Ascending aorta (tissue), 2 donors: Measurements from ENCODE around the gene COMMD4. TPM values are rescaled to one million over a fixed set of nuclear protein-coding genes. Genes with fewer than 3 reads are reported as not detected.

Experiments used
- DNase-seq, 2 donors: peaks; one replicate each; pipeline ENCODE4 v3.0.0-alpha.2; 2019; ENCODE audit warnings: low spot score in 2 of 2
- H3K27ac ChIP-seq, 2 donors: fragments of 200-600 bp; sonication (generic); one replicate each; pipeline ENCODE4 v1.5.1; 2016 to 2017; ENCODE audit warnings: mild to moderate bottlenecking in 1 of 2
- H3K27me3 ChIP-seq: fragments of 200-600 bp; sonication (generic); one replicate; pipeline ENCODE4 v1.5.1; 2017
- H3K36me3 ChIP-seq, 2 donors: fragments of 200-600 bp; sonication (generic); one replicate each; pipeline ENCODE4 v1.5.1; 2016
- H3K4me1 ChIP-seq, 2 donors: fragments of 200-600 bp; sonication (generic); one replicate each; pipeline ENCODE4 v1.5.1; 2016 to 2017; ENCODE audit warnings: mild to moderate bottlenecking in 1 of 2
- H3K4me3 ChIP-seq, 2 donors: fragments of 200-600 bp; sonication (generic); one replicate each; pipeline ENCODE4 v1.5.1; 2016 to 2017; ENCODE audit warnings: mild to moderate bottlenecking in 1 of 2
- H3K9me3 ChIP-seq, 2 donors: fragments of 200-600 bp; sonication (generic); one replicate each; pipeline ENCODE4 v1.5.1; 2016
- intact Hi-C: fragments of 100-400 bp; cut with DNase I; formaldehyde crosslinking; loops from one replicate; pipeline ENCODE4 v1.15.1; 2023
- total RNA-seq: library from RNA; depleted of rRNA; stranded (reverse); fragments of >200 nt; gene quantifications from one replicate; pipeline ENCODE4 v1.1.0, GENCODE V29; 2016
- TF ChIP-seq, protein P1 (sequence below), 3 experiments: fragments of 200-600 bp in 2 of 3; fragments of 450-650 bp in 1 of 3; sonication (generic) in 2 of 3; IDR thresholded peaks; one replicate each; pipeline ENCODE4 v1.5.1; 2016 to 2019; ENCODE audit warnings: antibody characterized with exemption in 3 of 3, mild to moderate bottlenecking in 1 of 3, moderate library complexity in 1 of 3

Gene COMMD4
- total RNA-seq, 1 donor from 2014 or later = 54.8 TPM

GRCh38 chr15:75360856-75361255, 25.0 kb downstream of the COMMD4 start:
- no peaks in the 10 kb centered on the region for H3K27me3 ChIP-seq
- H3K36me3 ChIP-seq = peaks cover 69 to 97% of the 10 kb centered on the region in 2 donors
- intact Hi-C loops = loop anchor here (10.0 kb wide), 1 partner anchor 336 kb away; the partner anchor contains the start of gene PPCDC
- no peak overlapping the region for H3K4me3 ChIP-seq
- H3K4me1 ChIP-seq = no peaks in the 10 kb centered on the region
- H3K27ac ChIP-seq = no peak overlapping the region
- DNase-seq = no peak
- H3K9me3 ChIP-seq = no peaks in the 10 kb centered on the region
- TF ChIP-seq, protein P1, sequence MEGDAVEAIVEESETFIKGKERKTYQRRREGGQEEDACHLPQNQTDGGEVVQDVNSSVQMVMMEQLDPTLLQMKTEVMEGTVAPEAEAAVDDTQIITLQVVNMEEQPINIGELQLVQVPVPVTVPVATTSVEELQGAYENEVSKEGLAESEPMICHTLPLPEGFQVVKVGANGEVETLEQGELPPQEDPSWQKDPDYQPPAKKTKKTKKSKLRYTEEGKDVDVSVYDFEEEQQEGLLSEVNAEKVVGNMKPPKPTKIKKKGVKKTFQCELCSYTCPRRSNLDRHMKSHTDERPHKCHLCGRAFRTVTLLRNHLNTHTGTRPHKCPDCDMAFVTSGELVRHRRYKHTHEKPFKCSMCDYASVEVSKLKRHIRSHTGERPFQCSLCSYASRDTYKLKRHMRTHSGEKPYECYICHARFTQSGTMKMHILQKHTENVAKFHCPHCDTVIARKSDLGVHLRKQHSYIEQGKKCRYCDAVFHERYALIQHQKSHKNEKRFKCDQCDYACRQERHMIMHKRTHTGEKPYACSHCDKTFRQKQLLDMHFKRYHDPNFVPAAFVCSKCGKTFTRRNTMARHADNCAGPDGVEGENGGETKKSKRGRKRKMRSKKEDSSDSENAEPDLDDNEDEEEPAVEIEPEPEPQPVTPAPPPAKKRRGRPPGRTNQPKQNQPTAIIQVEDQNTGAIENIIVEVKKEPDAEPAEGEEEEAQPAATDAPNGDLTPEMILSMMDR (IDR thresholded peaks at IDR 0.05) = no peak

DNA sequence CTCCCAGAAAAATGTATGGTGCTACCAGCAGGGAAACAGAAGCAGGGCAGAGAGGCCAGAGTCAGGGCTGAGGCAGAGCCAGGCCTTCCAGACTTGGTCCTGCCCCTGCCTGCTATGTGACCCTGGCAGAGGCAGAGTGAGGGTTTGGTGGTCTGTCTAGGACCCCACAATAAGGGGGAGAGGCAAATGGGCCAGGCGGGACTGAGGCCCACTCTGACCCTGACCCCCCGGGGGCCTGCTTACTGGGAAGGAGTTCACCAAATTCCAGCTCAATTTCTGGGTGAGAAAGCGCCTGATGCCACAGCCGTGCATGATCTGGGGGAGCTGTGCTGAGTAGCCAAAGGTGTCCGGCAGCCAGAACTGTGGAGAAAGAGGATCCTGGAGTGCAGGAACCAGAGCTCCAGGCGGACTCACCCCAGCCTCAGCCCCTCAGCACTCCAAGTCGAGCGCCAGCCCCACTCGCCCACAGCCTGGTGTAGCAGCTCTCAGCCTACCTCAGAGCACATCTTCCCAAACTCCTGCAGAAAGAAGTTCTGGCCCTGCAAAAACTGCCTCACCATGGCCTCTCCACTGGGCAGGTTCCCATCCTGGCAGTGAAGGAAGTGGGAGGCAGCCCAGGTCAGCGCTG, 25.6 kb downstream of the COMMD4 start:
- Histone ChIP-seq H3K36me3 (peaks cover 70 to 97% of the 10 kb centered on the region in 2 donors), H3K27me3 (no peaks in the 10 kb centered on the region), H3K4me1 (no peaks in the 10 kb centered on the region), H3K9me3 (no peaks in the 10 kb centered on the region), H3K27ac (no peak overlapping the region), H3K4me3 (no peak overlapping the region)
- TF ChIP-seq, protein P1 (IDR thresholded peaks at IDR 0.05) = no peak
- intact Hi-C loops = loop anchor here (10.0 kb wide), 1 partner anchor 337 kb away; the partner anchor contains the start of gene PPCDC
- no peak for DNase-seq

GRCh38 chr15:75361989-75362641, 26.3 kb downstream of the COMMD4 start:
- intact Hi-C loops = loop anchor here (10.0 kb wide), 1 partner anchor 337 kb away; the partner anchor contains the start of gene PPCDC
- TF ChIP-seq, protein P1 (IDR thresholded peaks at IDR 0.05) = no peak

GRCh38 chr15:75362642-75363249, 26.9 kb downstream of the COMMD4 start:
- DNase-seq = no peak
- Histone ChIP-seq H3K4me3 (no peak overlapping the region), H3K9me3 (no peaks in the 10 kb centered on the region), H3K4me1 (peaks cover 3 to 5% of the 10 kb centered on the region in 2 donors), H3K27me3 (no peaks in the 10 kb centered on the region), H3K36me3 (peaks cover 66 to 89% of the 10 kb centered on the region in 2 donors), H3K27ac (no peak overlapping the region)
- intact Hi-C loops = loop anchor here (10.0 kb wide), 1 partner anchor 338 kb away; the partner anchor contains the start of gene PPCDC
- TF ChIP-seq, protein P1 (IDR thresholded peaks at IDR 0.05) = no peak

More at GRCh38 chr15:75361989-75362641, 26.3 kb downstream of the COMMD4 start:
- no peak overlapping the region for H3K27ac ChIP-seq
- DNase-seq = no peak
- peaks cover 67 to 96% of the 10 kb centered on the region in 2 donors for H3K36me3 ChIP-seq
- H3K9me3 ChIP-seq = no peaks in the 10 kb centered on the region
- H3K27me3 ChIP-seq = no peaks in the 10 kb centered on the region
- no peak overlapping the region for H3K4me3 ChIP-seq
- H3K4me1 ChIP-seq = peaks cover 0 to under 1% of the 10 kb centered on the region in 2 donors

DNA sequence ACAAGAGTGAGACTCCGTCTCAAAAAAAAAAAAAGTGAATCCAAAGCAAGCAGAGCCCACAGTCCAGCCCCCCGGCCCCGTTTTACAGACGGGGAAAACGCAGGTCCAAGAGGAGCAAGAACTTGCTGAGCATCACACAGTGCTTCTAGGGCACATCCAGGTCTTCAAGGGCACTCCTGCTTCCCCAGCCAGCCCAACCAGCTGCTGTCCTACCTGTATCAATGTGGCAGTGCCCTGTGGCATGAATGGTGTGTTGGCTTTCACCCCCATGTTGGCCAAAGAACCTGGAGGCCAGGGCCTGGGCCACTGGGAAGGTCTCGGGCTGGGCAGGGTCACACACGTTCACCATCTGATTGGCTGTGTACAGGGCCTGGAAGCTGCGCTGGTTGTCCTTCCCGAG, 27.9 kb downstream of the COMMD4 start:
- no peak overlapping the region for H3K4me3 ChIP-seq
- TF ChIP-seq, protein P1 (IDR thresholded peaks at IDR 0.05) = no peak
- DNase-seq = no peak
- no peaks in the 10 kb centered on the region for H3K9me3 ChIP-seq
- H3K27ac ChIP-seq = no peak overlapping the region
- peaks cover 3 to 5% of the 10 kb centered on the region in 2 donors for H3K4me1 ChIP-seq
- peaks cover 56 to 79% of the 10 kb centered on the region in 2 donors for H3K36me3 ChIP-seq
- no peaks in the 10 kb centered on the region for H3K27me3 ChIP-seq
- intact Hi-C loops = loop anchor here (10.0 kb wide), 1 partner anchor 339 kb away; the partner anchor contains the start of gene PPCDC
